HL-60 (cell line): ENCODE results near the gene ACVRL1.

Source experiments
- DNase-seq, 2 experiments: peaks; one replicate each; pipeline ENCODE4 v3.0.0-alpha.2; 2010 to 2020; ENCODE audit warnings: low read depth in 1 of 2, low spot score in 1 of 2
- H3K27ac ChIP-seq: fragments of 250-450 bp; sonication (Bioruptor Pico); replicated peaks from 2 replicates; pipeline ENCODE4 v1.5.1; 2020; ENCODE audit warnings: mild to moderate bottlenecking, moderate library complexity
- H3K27me3 ChIP-seq: fragments of 250-450 bp; sonication (Bioruptor Pico); 2 replicates; pipeline ENCODE4 v1.5.1; 2021; ENCODE audit warnings: mild to moderate bottlenecking, moderate library complexity; ENCODE audit not compliant: insufficient read depth, poor library complexity, severe bottlenecking
- H3K4me3 ChIP-seq: replicated peaks from 2 replicates; pipeline ENCODE4 v1.5.1; 2011; ENCODE audit warnings: mild to moderate bottlenecking, control low read depth, low read length; ENCODE audit not compliant: insufficient read depth
- CTCF ChIP-seq: IDR thresholded peaks from one replicate; pipeline ENCODE4 v1.5.1; 2011; ENCODE audit warnings: low read length, control low read depth, inconsistent platforms; ENCODE audit not compliant: insufficient read depth
- GABPA ChIP-seq: IDR thresholded peaks from 2 replicates; pipeline ENCODE4 v1.6.1; 2012; ENCODE audit warnings: low read depth
- POLR2AphosphoS5 ChIP-seq: IDR thresholded peaks from 2 replicates; pipeline ENCODE4 v1.6.1; 2012; ENCODE audit warnings: low read depth
- REST ChIP-seq: IDR thresholded peaks from 2 replicates; pipeline ENCODE4 v1.6.1; 2012; ENCODE audit warnings: low read depth; ENCODE audit not compliant: insufficient replicate concordance
- SPI1 ChIP-seq: IDR thresholded peaks from 2 replicates; pipeline ENCODE4 v1.6.1; 2012; ENCODE audit warnings: low read depth, mild to moderate bottlenecking, borderline replicate concordance

Gene ACVRL1

GRCh38 chr12:51955702-51956101, 48.4 kb downstream of the ACVRL1 start:
- no peak for TF ChIP-seq CTCF
- no peak for TF ChIP-seq REST
- no peak for TF ChIP-seq GABPA
- no peak for TF ChIP-seq POLR2AphosphoS5
- TF ChIP-seq SPI1: no peak
- H3K4me3 ChIP-seq: no peak overlapping the region
- H3K27ac ChIP-seq: no peak overlapping the region

GRCh38 chr12:51958542-51958941, 51.2 kb downstream of the ACVRL1 start:
- TF ChIP-seq POLR2AphosphoS5 (no peak), GABPA (no peak), CTCF (no peak), REST (no peak), SPI1 (no peak)
- no peak overlapping the region for H3K4me3 ChIP-seq
- no peak for DNase-seq
- H3K27ac ChIP-seq: no peak overlapping the region
- no peaks in the 10 kb centered on the region for H3K27me3 ChIP-seq

More at GRCh38 chr12:51955702-51956101, 48.4 kb downstream of the ACVRL1 start:
- DNase-seq: no peak
- peaks cover 2% of the 10 kb centered on the region for H3K27me3 ChIP-seq

GRCh38 chr12:51959211-51959610, 51.9 kb downstream of the ACVRL1 start:
- no peak for DNase-seq
- no peaks in the 10 kb centered on the region for H3K27me3 ChIP-seq
- TF ChIP-seq POLR2AphosphoS5: no peak
- no peak overlapping the region for H3K4me3 ChIP-seq
- no peak overlapping the region for H3K27ac ChIP-seq

GRCh38 chr12:51959921-51960320, 52.6 kb downstream of the ACVRL1 start:
- Histone ChIP-seq H3K27me3 (no peaks in the 10 kb centered on the region), H3K4me3 (no peak overlapping the region), H3K27ac (no peak overlapping the region)
- DNase-seq: no peak
- TF ChIP-seq SPI1 (no peak), POLR2AphosphoS5 (no peak), CTCF (no peak), GABPA (no peak), REST (no peak)
